ENCODE measurements around the gene HACL1.

DNA sequence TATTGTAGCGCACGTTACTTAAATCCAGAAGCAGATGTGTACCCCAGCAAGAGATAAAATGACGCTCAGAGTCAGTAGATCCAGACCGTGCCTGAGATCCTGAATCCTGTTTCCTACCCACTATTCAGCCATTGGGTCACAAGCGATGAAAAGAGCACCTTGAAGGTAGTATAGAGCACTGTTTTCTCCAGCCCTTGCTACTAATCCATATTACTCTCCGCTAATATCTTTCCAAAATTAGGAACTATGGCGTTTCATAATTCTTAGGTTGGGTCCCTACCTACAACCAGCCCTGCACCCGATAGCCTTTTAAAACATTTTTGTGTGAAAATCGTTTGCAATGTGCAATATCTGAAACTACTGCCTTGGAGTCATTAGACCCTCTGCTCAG lies 772 bp upstream of the HACL1 start:
- TF ChIP-seq, protein P1, sequence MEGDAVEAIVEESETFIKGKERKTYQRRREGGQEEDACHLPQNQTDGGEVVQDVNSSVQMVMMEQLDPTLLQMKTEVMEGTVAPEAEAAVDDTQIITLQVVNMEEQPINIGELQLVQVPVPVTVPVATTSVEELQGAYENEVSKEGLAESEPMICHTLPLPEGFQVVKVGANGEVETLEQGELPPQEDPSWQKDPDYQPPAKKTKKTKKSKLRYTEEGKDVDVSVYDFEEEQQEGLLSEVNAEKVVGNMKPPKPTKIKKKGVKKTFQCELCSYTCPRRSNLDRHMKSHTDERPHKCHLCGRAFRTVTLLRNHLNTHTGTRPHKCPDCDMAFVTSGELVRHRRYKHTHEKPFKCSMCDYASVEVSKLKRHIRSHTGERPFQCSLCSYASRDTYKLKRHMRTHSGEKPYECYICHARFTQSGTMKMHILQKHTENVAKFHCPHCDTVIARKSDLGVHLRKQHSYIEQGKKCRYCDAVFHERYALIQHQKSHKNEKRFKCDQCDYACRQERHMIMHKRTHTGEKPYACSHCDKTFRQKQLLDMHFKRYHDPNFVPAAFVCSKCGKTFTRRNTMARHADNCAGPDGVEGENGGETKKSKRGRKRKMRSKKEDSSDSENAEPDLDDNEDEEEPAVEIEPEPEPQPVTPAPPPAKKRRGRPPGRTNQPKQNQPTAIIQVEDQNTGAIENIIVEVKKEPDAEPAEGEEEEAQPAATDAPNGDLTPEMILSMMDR (IDR thresholded peaks at IDR 0.05) = no peak
- no peak for TF ChIP-seq POLR2A (IDR thresholded peaks at IDR 0.05)
